ENCODE measurements around the gene GPR18.

Gene GPR18

DNA sequence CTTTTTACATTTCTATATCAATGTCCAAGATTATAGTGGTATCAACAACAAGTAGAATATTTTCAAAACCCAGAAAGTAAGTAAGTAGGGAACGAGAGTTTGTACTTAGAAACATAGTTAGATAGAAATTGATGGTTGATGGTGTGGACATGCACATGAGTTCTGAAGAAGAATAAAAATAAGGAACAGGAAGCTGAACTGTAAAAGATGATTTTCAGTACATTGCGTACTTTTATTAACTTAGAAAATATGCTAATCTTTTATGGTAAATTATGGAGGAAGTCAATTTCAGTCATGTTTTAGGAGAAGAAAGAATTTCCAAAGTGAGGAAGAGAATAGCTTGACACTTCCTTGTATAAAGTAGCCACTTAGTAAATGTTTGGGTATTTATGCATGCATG lies 12.3 kb upstream of the GPR18 start:
- no peak for ATAC-seq (replicated peaks)
- peak overlapping the region in 1 of 2 donors; percentile 98 for H3K27ac Mint-ChIP-seq
- H3K27me3 Mint-ChIP-seq, result no peaks in the 10 kb centered on the region
- H3K36me3 Mint-ChIP-seq (ENCODE audit: insufficient read depth), result peaks cover 24% of the 10 kb centered on the region
- peaks cover 0 to 2% of the 10 kb centered on the region in 2 donors for H3K9me3 Mint-ChIP-seq
- no peak for DNase-seq
- no peak overlapping the region for H3K4me3 Mint-ChIP-seq
- peaks cover 41 to 52% of the 10 kb centered on the region in 2 donors for H3K4me1 Mint-ChIP-seq (ENCODE audit: low read depth in 2 of 2)

DNA sequence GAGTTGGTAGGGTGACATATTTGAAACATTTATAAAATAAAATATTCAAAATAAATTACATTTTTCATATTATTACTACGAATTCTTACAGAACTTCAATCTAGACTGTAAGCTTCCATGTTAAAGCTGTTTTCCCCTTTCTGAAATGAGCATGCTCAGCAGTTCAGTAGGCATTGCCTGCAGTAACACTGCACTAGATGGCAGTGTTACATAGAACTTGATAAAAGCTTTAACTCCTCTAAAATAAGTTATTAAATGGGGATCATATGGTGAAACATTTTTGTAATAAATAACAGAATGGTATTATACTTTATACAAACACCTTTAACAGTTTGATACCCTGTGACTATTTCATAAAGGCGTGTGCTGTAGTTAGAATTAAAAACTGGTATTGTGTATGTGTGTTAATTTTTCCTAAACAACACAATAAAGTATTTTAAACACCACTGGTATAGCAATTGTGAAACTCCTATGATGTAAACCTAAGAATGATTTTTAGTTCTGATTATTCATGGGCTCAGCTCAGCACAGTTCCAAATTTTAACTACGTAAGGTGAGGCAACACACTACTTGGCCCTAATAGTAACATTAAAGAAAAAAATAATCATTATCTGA lies 11.6 kb upstream of the GPR18 start:
- H3K4me1 Mint-ChIP-seq (ENCODE audit: low read depth in 2 of 2), result peaks cover 41 to 50% of the 10 kb centered on the region in 2 donors
- peaks cover 0 to 2% of the 10 kb centered on the region in 2 donors for H3K9me3 Mint-ChIP-seq
- ATAC-seq (replicated peaks) (peak; percentile 50), DNase-seq (no peak)
- peaks cover 21% of the 10 kb centered on the region for H3K36me3 Mint-ChIP-seq (ENCODE audit: insufficient read depth)
- peak overlapping the region in 1 of 2 donors; percentile 98 for H3K27ac Mint-ChIP-seq
- H3K27me3 Mint-ChIP-seq, result no peaks in the 10 kb centered on the region
- no peak overlapping the region for H3K4me3 Mint-ChIP-seq

DNA sequence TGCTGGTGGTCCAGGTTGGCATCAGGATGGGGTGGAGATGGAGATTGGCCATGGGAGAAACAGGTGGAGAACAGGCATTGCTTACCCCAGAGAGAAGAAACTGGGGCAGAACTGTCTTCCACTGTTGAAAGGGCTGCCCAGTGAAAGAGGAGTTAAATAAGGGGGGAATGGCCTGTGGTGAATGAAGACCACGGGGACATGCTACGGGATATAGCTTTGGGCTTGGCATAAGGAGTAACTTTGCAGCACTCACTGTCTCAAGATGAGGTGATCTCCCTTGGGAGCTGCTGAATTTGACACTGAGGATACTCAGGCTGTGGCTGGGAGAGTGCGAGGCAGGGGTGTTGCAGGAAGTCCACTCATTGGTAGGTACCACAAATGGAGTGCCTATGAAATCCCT lies 10.6 kb upstream of the GPR18 start:
- Mint-ChIP-seq H3K4me1 (ENCODE audit: low read depth in 2 of 2) (peaks cover 43 to 48% of the 10 kb centered on the region in 2 donors), H3K4me3 (no peak overlapping the region), H3K36me3 (ENCODE audit: insufficient read depth) (peaks cover 21% of the 10 kb centered on the region), H3K27me3 (no peaks in the 10 kb centered on the region), H3K9me3 (peaks cover 0 to 2% of the 10 kb centered on the region in 2 donors), H3K27ac (peak overlapping the region; percentile 21 to 51)
- DNase-seq, result no peak
- no peak for ATAC-seq (replicated peaks)

DNA sequence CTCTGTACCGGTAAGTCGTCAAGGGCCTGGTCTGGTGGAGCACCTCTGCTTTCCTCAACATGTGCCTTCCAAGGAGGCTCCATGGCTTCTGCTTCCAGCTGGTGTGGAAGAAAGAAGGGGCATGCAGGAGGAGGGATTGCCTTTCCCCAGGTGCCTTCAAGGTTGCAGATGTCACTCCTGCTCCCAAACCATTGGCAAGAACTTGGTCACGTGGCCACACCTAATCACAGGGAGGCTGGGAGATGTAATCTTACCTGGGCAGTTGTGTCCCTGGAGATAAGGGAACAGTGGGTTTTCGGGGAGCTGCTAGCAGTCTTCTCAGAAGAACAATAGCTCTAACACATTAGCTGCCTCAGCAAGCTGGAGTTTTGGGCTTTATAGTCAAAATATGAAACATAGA lies 9.7 kb upstream of the GPR18 start:
- H3K4me1 Mint-ChIP-seq (ENCODE audit: low read depth in 2 of 2), result peaks cover 42 to 48% of the 10 kb centered on the region in 2 donors
- H3K27ac Mint-ChIP-seq, result peak overlapping the region in 1 of 2 donors; percentile 51
- no peaks in the 10 kb centered on the region for H3K27me3 Mint-ChIP-seq
- H3K36me3 Mint-ChIP-seq (ENCODE audit: insufficient read depth), result peaks cover 12% of the 10 kb centered on the region
- no peak overlapping the region for H3K4me3 Mint-ChIP-seq
- H3K9me3 Mint-ChIP-seq, result peaks cover 0 to 2% of the 10 kb centered on the region in 2 donors
- ATAC-seq (replicated peaks) (no peak), DNase-seq (no peak)

DNA sequence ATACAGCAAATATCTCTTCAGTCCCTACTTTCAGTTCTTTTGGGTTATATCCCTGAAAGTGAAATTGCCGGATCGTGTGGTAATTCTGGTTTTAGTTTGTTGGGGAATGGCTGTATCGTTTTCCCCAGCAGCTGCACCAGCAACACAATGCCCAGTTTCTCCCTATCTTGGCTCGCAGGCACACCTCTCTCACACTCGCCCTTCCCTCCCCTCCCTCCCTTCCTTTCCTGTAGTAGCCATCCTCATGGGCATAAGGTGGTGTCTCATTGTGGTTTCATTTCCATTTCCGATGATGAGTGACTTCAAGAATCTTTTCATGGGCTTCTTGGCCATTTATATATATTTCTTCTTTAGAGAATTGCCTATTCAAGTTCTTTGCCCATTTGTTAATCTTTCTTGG lies 8.6 kb upstream of the GPR18 start:
- Mint-ChIP-seq H3K27ac (peak overlapping the region in 1 of 2 donors; percentile 42), H3K9me3 (no peaks in the 10 kb centered on the region), H3K4me3 (no peak overlapping the region), H3K36me3 (ENCODE audit: insufficient read depth) (peaks cover 7% of the 10 kb centered on the region), H3K4me1 (ENCODE audit: low read depth in 2 of 2) (peaks cover 36 to 40% of the 10 kb centered on the region in 2 donors), H3K27me3 (no peaks in the 10 kb centered on the region)
- DNase-seq (no peak), ATAC-seq (replicated peaks) (no peak)

GRCh38 chr13:99265821-99266426 lies 7.7 kb upstream of the GPR18 start:
- H3K4me3 Mint-ChIP-seq, result peak overlapping the region; percentile 21 to 40
- H3K4me1 Mint-ChIP-seq (ENCODE audit: low read depth in 2 of 2), result peaks cover 32 to 38% of the 10 kb centered on the region in 2 donors
- ATAC-seq (replicated peaks) (peak; percentile 58), DNase-seq (peak in 1 of 3 experiments; percentile 31)
- no peaks in the 10 kb centered on the region for H3K27me3 Mint-ChIP-seq
- H3K9me3 Mint-ChIP-seq, result no peaks in the 10 kb centered on the region
- H3K27ac Mint-ChIP-seq, result peak overlapping the region; percentile 70 to 80
- H3K36me3 Mint-ChIP-seq (ENCODE audit: insufficient read depth), result peaks cover 7% of the 10 kb centered on the region

DNA sequence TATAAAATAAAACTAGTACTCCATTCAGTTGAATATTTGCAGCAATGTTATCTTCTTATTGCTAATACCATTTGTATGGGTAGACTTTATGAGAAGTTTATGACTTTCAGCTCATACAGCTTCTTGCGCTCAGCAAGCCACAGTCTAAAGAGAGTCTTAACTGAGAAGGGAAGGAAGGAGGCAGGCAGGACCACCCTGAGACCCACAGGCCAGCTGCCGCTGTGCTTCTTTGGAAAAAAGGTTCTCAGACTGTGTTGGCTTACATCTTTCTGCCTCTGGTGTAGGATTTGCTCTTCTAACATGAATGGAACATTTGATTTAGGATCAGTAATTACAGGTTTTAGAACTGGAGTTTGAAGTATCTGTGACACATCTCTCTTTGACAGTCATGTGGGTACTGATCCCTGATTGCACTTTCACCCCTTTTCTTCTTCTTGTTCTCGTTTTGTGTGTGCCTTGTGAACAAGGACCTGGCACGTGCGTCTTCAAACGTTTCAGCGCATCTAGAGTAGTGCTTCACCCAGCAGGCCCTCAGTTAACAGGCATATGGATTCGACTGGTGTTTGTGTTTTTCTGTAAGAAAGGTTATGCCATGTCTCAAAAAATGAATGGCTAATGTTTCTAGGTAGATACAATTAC lies 7.1 kb upstream of the GPR18 start:
- ATAC-seq (replicated peaks) (no peak), DNase-seq (no peak)
- no peaks in the 10 kb centered on the region for H3K9me3 Mint-ChIP-seq
- H3K27me3 Mint-ChIP-seq, result no peaks in the 10 kb centered on the region
- peak overlapping the region; percentile 70 to 80 for H3K27ac Mint-ChIP-seq
- peaks cover 7% of the 10 kb centered on the region for H3K36me3 Mint-ChIP-seq (ENCODE audit: insufficient read depth)
- H3K4me3 Mint-ChIP-seq, result peak overlapping the region; percentile 21 to 40
- peaks cover 33 to 34% of the 10 kb centered on the region in 2 donors for H3K4me1 Mint-ChIP-seq (ENCODE audit: low read depth in 2 of 2)

DNA sequence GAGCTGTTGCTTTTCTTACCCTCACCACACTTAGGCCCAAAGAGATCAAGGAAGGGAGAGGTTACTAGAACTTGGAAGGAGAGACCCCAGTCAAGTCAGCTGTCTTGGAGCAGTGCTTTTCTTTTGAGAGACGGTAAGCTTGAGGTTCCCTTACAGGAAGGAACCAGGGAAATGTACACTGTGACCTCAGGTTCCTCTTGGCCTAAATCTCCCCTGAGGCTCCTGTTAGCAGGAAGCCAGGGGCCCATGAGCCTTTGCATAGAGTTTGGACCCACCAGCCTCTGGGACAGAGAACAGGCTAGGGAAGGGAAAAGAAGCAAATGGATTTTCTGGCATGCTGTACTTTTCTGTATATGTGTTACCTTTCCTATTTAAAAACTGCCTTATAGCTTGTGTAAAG lies 5.9 kb upstream of the GPR18 start:
- Mint-ChIP-seq H3K9me3 (no peaks in the 10 kb centered on the region), H3K4me1 (ENCODE audit: low read depth in 2 of 2) (peaks cover 44 to 46% of the 10 kb centered on the region in 2 donors), H3K4me3 (peak overlapping the region in 1 of 2 donors; percentile 2), H3K36me3 (ENCODE audit: insufficient read depth) (peaks cover 8% of the 10 kb centered on the region), H3K27me3 (no peaks in the 10 kb centered on the region), H3K27ac (peak overlapping the region; percentile 80 to 85)
- no peak for DNase-seq
- peak; percentile 84 for ATAC-seq (replicated peaks)

- no peaks in the 10 kb centered on the region for H3K27me3 Mint-ChIP-seq
- H3K36me3 Mint-ChIP-seq (ENCODE audit: insufficient read depth), result peaks cover 10% of the 10 kb centered on the region
- H3K9me3 Mint-ChIP-seq, result no peaks in the 10 kb centered on the region
- H3K27ac Mint-ChIP-seq, result peak overlapping the region; percentile 80 to 85
- peaks cover 40 to 54% of the 10 kb centered on the region in 2 donors for H3K4me1 Mint-ChIP-seq (ENCODE audit: low read depth in 2 of 2)
- ATAC-seq (replicated peaks), result no peak
- no peak overlapping the region for H3K4me3 Mint-ChIP-seq
- DNase-seq, result no peak
Measured at GRCh38 chr13:99263126-99263785, 5.1 kb upstream of the GPR18 start.

DNA sequence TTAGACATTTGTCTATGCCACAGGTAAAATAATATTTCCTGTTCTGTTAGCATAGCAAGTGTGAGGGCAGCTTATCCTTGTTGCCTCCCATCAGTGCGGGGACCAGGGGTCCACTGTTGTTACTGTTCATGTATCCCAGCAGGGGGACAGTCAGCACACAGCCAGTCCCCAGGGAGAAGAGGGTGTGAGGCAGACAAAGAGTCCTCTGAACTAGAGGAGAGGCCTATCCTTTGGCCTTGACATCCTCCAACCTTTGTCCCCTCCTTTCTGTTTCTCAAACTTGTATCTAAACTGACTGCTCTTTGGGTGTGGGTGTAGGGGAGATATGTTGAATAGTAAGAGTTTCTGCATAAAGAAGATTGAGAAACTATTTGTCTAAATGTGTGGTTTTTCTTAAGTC lies 2.9 kb upstream of the GPR18 start:
- DNase-seq, result no peak
- H3K36me3 Mint-ChIP-seq (ENCODE audit: insufficient read depth), result peaks cover 17% of the 10 kb centered on the region
- H3K9me3 Mint-ChIP-seq, result no peaks in the 10 kb centered on the region
- peaks cover 44 to 63% of the 10 kb centered on the region in 2 donors for H3K4me1 Mint-ChIP-seq (ENCODE audit: low read depth in 2 of 2)
- H3K27ac Mint-ChIP-seq, result peak overlapping the region; percentile 78 to 84
- no peak for ATAC-seq (replicated peaks)
- H3K4me3 Mint-ChIP-seq, result no peak overlapping the region
- H3K27me3 Mint-ChIP-seq, result no peaks in the 10 kb centered on the region

DNA sequence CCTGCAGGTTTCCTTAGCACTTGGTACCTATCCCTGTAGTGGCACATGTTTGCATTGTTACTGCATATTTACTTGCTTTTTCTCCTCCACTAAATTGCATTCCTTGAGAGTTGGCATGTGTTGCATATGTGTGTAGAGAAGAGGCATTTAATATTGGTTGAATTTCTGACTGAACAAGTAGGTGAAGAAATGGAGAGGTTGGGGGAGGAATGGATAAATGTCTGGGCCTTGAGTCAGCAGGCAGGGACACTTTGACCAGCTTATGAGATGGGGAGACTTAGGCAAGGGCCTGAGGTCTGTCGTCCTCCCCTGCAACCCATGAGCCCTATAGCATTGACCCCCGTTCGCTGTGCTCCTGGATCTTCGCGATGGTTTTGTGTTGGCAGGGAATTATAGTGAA lies 2.0 kb upstream of the GPR18 start:
- ATAC-seq (replicated peaks), result no peak
- Mint-ChIP-seq H3K27ac (peak overlapping the region; percentile 93 to 98), H3K4me1 (ENCODE audit: low read depth in 2 of 2) (peaks cover 42 to 62% of the 10 kb centered on the region in 2 donors), H3K27me3 (no peaks in the 10 kb centered on the region), H3K36me3 (ENCODE audit: insufficient read depth) (peaks cover 15% of the 10 kb centered on the region), H3K9me3 (no peaks in the 10 kb centered on the region), H3K4me3 (peak overlapping the region; percentile 81 to 98)
- no peak for DNase-seq

DNA sequence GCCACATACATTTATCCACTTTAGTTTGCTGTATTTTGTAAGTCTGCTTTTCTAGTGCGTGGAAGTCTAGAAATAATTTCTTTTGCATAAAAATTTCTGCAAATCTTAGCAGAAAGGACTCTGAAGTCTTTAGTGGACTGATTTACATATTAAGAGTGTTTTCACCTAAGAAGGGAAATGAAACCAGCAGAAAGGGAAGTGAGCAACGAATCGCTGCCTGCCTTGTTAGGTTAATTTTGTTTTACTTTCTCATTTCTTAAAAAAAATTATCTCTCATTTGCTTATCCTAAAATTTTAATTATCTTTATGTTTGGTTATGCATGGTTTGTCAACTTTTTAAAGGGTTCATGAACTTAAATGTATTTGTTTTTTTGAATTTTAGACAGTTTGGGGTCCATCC lies 767 bp upstream of the GPR18 start:
- no peaks in the 10 kb centered on the region for H3K9me3 Mint-ChIP-seq
- ATAC-seq (replicated peaks), result peak; percentile 69
- H3K36me3 Mint-ChIP-seq (ENCODE audit: insufficient read depth), result peaks cover 27% of the 10 kb centered on the region
- no peak for DNase-seq
- H3K4me1 Mint-ChIP-seq (ENCODE audit: low read depth in 2 of 2), result peaks cover 38 to 64% of the 10 kb centered on the region in 2 donors
- no peaks in the 10 kb centered on the region for H3K27me3 Mint-ChIP-seq
- H3K27ac Mint-ChIP-seq, result peak overlapping the region; percentile 93 to 98
- H3K4me3 Mint-ChIP-seq, result peak overlapping the region; percentile 81 to 98

GRCh38 chr13:99257291-99257690 lies 888 bp downstream of the GPR18 start:
- H3K4me1 Mint-ChIP-seq (ENCODE audit: low read depth in 2 of 2), result peaks cover 30 to 60% of the 10 kb centered on the region in 2 donors
- peak overlapping the region; percentile 84 to 98 for H3K27ac Mint-ChIP-seq
- DNase-seq, result no peak
- peaks cover 37% of the 10 kb centered on the region for H3K36me3 Mint-ChIP-seq (ENCODE audit: insufficient read depth)
- no peak for ATAC-seq (replicated peaks)
- H3K27me3 Mint-ChIP-seq, result no peaks in the 10 kb centered on the region
- H3K9me3 Mint-ChIP-seq, result no peaks in the 10 kb centered on the region
- peak overlapping the region; percentile 81 to 88 for H3K4me3 Mint-ChIP-seq
